ENCODE measurements around the gene SLC6A11.

- TF ChIP-seq TCF3 (CRISPR knock-in tag; IDR thresholded peaks at IDR 0.05) (no peak), TAF1 (IDR thresholded peaks at IDR 0.05; ENCODE audit: control insufficient read depth, extremely low read depth, insufficient read depth, low read length, severe bottlenecking) (no peak), MXI1 (IDR thresholded peaks at IDR 0.05; ENCODE audit: low read depth, low read length) (no peak), GATAD2B (IDR thresholded peaks at IDR 0.05; ENCODE audit: borderline replicate concordance) (no peak), ERF (CRISPR knock-in tag; IDR thresholded peaks at IDR 0.05) (no peak), CAMTA2 (CRISPR knock-in tag; conservative IDR thresholded peaks at IDR 0.05) (no peak)
Observed at GRCh38 chr3:10928407-10928960, 112.5 kb downstream of the SLC6A11 start.

All from K562 (cell line).